ENCODE measurements around the gene KRTAP1-1.

- no peak for TF ChIP-seq CTCF (IDR thresholded peaks at IDR 0.05)
- TF ChIP-seq POLR2A (IDR thresholded peaks at IDR 0.05) = no peak
Measured at GRCh38 chr17:41002814-41003213, 38.4 kb downstream of the KRTAP1-1 start.

All from testis (tissue), 2 donors.